ENCODE measurements around the gene SMAD1. TPM values are rescaled to one million over a fixed set of nuclear protein-coding genes. Genes with fewer than 3 reads are reported as not detected.
"Not testable (repeated sequence)": the region's sequence is repeated elsewhere in the genome, so short reads cannot be mapped to it uniquely, and the experiment has no call there.

Gene SMAD1
- total RNA-seq, 2 experiments from 2014 or later, result 5.3 to 10.7 TPM

- no peaks in the 10 kb centered on the region for H3K36me3 Mint-ChIP-seq (ENCODE audit: low read depth)
- no peaks in the 10 kb centered on the region for H3K9me3 Mint-ChIP-seq (ENCODE audit: low read depth)
- ChIA-PET POLR2A (no interaction called here), CTCF (no interaction called here)
- no peak overlapping the region for H3K27ac Mint-ChIP-seq
- peaks cover 18% of the 10 kb centered on the region for H3K27me3 Mint-ChIP-seq
- H3K4me3 Mint-ChIP-seq, result no peak overlapping the region
- intact Hi-C loops (cut with DNase I, micrococcal nuclease), result no loop called here
- no peak for ATAC-seq
- no peak for DNase-seq
- H3K4me1 Mint-ChIP-seq, result no peaks in the 10 kb centered on the region
Observed at GRCh38 chr4:145563293-145563985, 81.8 kb downstream of the SMAD1 start.

GRCh38 chr4:145564540-145564939, 82.9 kb downstream of the SMAD1 start:
- POLR2A ChIA-PET, result no interaction called here
- ATAC-seq (no peak), DNase-seq (no peak)
- no peaks in the 10 kb centered on the region for H3K4me1 Mint-ChIP-seq
- no peak overlapping the region for H3K4me3 Mint-ChIP-seq
- no peak overlapping the region for H3K27ac Mint-ChIP-seq
- intact Hi-C loops (cut with DNase I, micrococcal nuclease), result no loop called here
- peaks cover 5% of the 10 kb centered on the region for H3K9me3 Mint-ChIP-seq (ENCODE audit: low read depth)
- H3K36me3 Mint-ChIP-seq (ENCODE audit: low read depth), result no peaks in the 10 kb centered on the region
- CTCF ChIA-PET, result interaction anchor here (0.7 to 1.0 kb wide), 2 partner anchors 36 to 347 kb away, joined by 3 read pairs; no protein-coding TSS in a partner anchor
- peaks cover 26% of the 10 kb centered on the region for H3K27me3 Mint-ChIP-seq

GRCh38 chr4:145565328-145565727, 83.7 kb downstream of the SMAD1 start:
- ChIA-PET POLR2A (no interaction called here), CTCF (interaction anchor here (0.6 to 1.0 kb wide), 2 partner anchors 150 to 348 kb away, joined by 3 read pairs; no protein-coding TSS in a partner anchor)
- Mint-ChIP-seq H3K4me3 (no peak overlapping the region), H3K36me3 (ENCODE audit: low read depth) (no peaks in the 10 kb centered on the region), H3K4me1 (no peaks in the 10 kb centered on the region), H3K9me3 (ENCODE audit: low read depth) (peaks cover 5% of the 10 kb centered on the region), H3K27ac (no peak overlapping the region), H3K27me3 (peaks cover 31% of the 10 kb centered on the region)
- ATAC-seq, result no peak
- intact Hi-C loops (cut with DNase I, micrococcal nuclease), result no loop called here
- no peak for DNase-seq

- ATAC-seq, result no peak
- H3K27me3 Mint-ChIP-seq, result peaks cover 36% of the 10 kb centered on the region
- ChIA-PET CTCF (no interaction called here), POLR2A (no interaction called here)
- no peak overlapping the region for H3K4me3 Mint-ChIP-seq
- DNase-seq, result no peak
- no peaks in the 10 kb centered on the region for H3K4me1 Mint-ChIP-seq
- no peaks in the 10 kb centered on the region for H3K36me3 Mint-ChIP-seq (ENCODE audit: low read depth)
- peaks cover 5% of the 10 kb centered on the region for H3K9me3 Mint-ChIP-seq (ENCODE audit: low read depth)
- H3K27ac Mint-ChIP-seq, result no peak overlapping the region
- intact Hi-C loops (cut with DNase I, micrococcal nuclease), result no loop called here
Observed at GRCh38 chr4:145566086-145566708, 84.5 kb downstream of the SMAD1 start.

GRCh38 chr4:145566768-145567167, 85.1 kb downstream of the SMAD1 start:
- DNase-seq (no peak), ATAC-seq (no peak)
- intact Hi-C loops (cut with DNase I, micrococcal nuclease), result no loop called here
- no peak overlapping the region for H3K4me3 Mint-ChIP-seq
- H3K27ac Mint-ChIP-seq, result no peak overlapping the region
- ChIA-PET CTCF (interaction anchor here (2.0 kb wide), 1 partner anchor 10 kb away, joined by 8 read pairs; no protein-coding TSS in a partner anchor), POLR2A (no interaction called here)
- H3K4me1 Mint-ChIP-seq, result no peaks in the 10 kb centered on the region
- peaks cover 38% of the 10 kb centered on the region for H3K27me3 Mint-ChIP-seq
- H3K36me3 Mint-ChIP-seq (ENCODE audit: low read depth), result no peaks in the 10 kb centered on the region
- peaks cover 5% of the 10 kb centered on the region for H3K9me3 Mint-ChIP-seq (ENCODE audit: low read depth)

- H3K36me3 Mint-ChIP-seq (ENCODE audit: low read depth), result peaks cover 2% of the 10 kb centered on the region
- H3K27me3 Mint-ChIP-seq, result peaks cover 38% of the 10 kb centered on the region
- no peaks in the 10 kb centered on the region for H3K4me1 Mint-ChIP-seq
- ChIA-PET CTCF (interaction anchor here (1.6 to 2.0 kb wide), 2 partner anchors 10 to 334 kb away, joined by 4 to 8 read pairs; no protein-coding TSS in a partner anchor), POLR2A (no interaction called here)
- H3K27ac Mint-ChIP-seq, result no peak overlapping the region
- intact Hi-C loops (cut with DNase I, micrococcal nuclease), result no loop called here
- no peak overlapping the region for H3K4me3 Mint-ChIP-seq
- no peak for DNase-seq
- H3K9me3 Mint-ChIP-seq (ENCODE audit: low read depth), result peaks cover 11% of the 10 kb centered on the region
- ATAC-seq, result no peak
Observed at GRCh38 chr4:145567516-145567915, 85.9 kb downstream of the SMAD1 start.

- intact Hi-C loops (cut with DNase I, micrococcal nuclease); H3K36me3 Mint-ChIP-seq (ENCODE audit: low read depth); H3K27ac Mint-ChIP-seq; H3K4me3 Mint-ChIP-seq; DNase-seq; H3K4me1 Mint-ChIP-seq; POLR2A ChIA-PET; ATAC-seq; H3K9me3 Mint-ChIP-seq (ENCODE audit: low read depth): not testable (repeated sequence)
- H3K27me3 Mint-ChIP-seq, result peaks cover 22% of the 10 kb centered on the region
- CTCF ChIA-PET, result interaction anchor here (0.6 kb wide), 1 partner anchor 320 kb away, joined by 3 read pairs; no protein-coding TSS in a partner anchor
Observed at GRCh38 chr4:145574546-145574945, 92.9 kb downstream of the SMAD1 start.

- Mint-ChIP-seq H3K9me3 (ENCODE audit: low read depth) (no peaks in the 10 kb centered on the region), H3K4me3 (no peak overlapping the region), H3K36me3 (ENCODE audit: low read depth) (no peaks in the 10 kb centered on the region), H3K27me3 (peaks cover 9% of the 10 kb centered on the region), H3K4me1 (no peaks in the 10 kb centered on the region), H3K27ac (no peak overlapping the region)
- ChIA-PET POLR2A (no interaction called here), CTCF (interaction anchor here (1.6 kb wide), 1 partner anchor 24 kb away, joined by 3 read pairs; no protein-coding TSS in a partner anchor)
- ATAC-seq (no peak), DNase-seq (no peak)
- intact Hi-C loops (cut with DNase I, micrococcal nuclease), result no loop called here
Observed at GRCh38 chr4:145580906-145581305, 99.3 kb downstream of the SMAD1 start.

GRCh38 chr4:145583191-145584055, 101.8 kb downstream of the SMAD1 start:
- POLR2A ChIA-PET, result interaction anchor here (0.6 kb wide), 1 partner anchor 355 kb away, joined by 7 read pairs; the partner anchor contains the start of gene ZNF827
- CTCF ChIA-PET, result no interaction called here
- no peak overlapping the region for H3K27ac Mint-ChIP-seq

GRCh38 chr4:145587088-145587754, 105.6 kb downstream of the SMAD1 start:
- ATAC-seq (no peak), DNase-seq (no peak)
- H3K4me3 Mint-ChIP-seq, result no peak overlapping the region
- H3K36me3 Mint-ChIP-seq (ENCODE audit: low read depth), result no peaks in the 10 kb centered on the region
- no peaks in the 10 kb centered on the region for H3K9me3 Mint-ChIP-seq (ENCODE audit: low read depth)
- intact Hi-C loops (cut with DNase I, micrococcal nuclease), result no loop called here
- H3K27ac Mint-ChIP-seq, result no peak overlapping the region
- peaks cover 8% of the 10 kb centered on the region for H3K27me3 Mint-ChIP-seq
- CTCF ChIA-PET, result no interaction called here
- no peaks in the 10 kb centered on the region for H3K4me1 Mint-ChIP-seq
- POLR2A ChIA-PET, result no interaction called here

More at GRCh38 chr4:145583191-145584055, 101.8 kb downstream of the SMAD1 start:
- Mint-ChIP-seq H3K36me3 (ENCODE audit: low read depth) (no peaks in the 10 kb centered on the region), H3K27me3 (peaks cover 8% of the 10 kb centered on the region), H3K4me3 (no peak overlapping the region), H3K4me1 (no peaks in the 10 kb centered on the region), H3K9me3 (ENCODE audit: low read depth) (no peaks in the 10 kb centered on the region)
- ATAC-seq (no peak), DNase-seq (no peak)
- intact Hi-C loops (cut with DNase I, micrococcal nuclease), result no loop called here

- ATAC-seq; CTCF ChIA-PET; H3K4me3 Mint-ChIP-seq; POLR2A ChIA-PET; DNase-seq; H3K27me3 Mint-ChIP-seq; H3K4me1 Mint-ChIP-seq; H3K27ac Mint-ChIP-seq; H3K36me3 Mint-ChIP-seq (ENCODE audit: low read depth); H3K9me3 Mint-ChIP-seq (ENCODE audit: low read depth); intact Hi-C loops (cut with DNase I, micrococcal nuclease): not testable (repeated sequence)
Observed at GRCh38 chr4:145589381-145589780, 107.7 kb downstream of the SMAD1 start.
